GM04503 (cell line): ENCODE data around the gene CHMP4B.

Experiments used
- DNase-seq: peaks from one replicate; pipeline ENCODE4 v3.0.0-alpha.2; 2012; ENCODE audit warnings: low read depth

CHMP4B gene

DNA sequence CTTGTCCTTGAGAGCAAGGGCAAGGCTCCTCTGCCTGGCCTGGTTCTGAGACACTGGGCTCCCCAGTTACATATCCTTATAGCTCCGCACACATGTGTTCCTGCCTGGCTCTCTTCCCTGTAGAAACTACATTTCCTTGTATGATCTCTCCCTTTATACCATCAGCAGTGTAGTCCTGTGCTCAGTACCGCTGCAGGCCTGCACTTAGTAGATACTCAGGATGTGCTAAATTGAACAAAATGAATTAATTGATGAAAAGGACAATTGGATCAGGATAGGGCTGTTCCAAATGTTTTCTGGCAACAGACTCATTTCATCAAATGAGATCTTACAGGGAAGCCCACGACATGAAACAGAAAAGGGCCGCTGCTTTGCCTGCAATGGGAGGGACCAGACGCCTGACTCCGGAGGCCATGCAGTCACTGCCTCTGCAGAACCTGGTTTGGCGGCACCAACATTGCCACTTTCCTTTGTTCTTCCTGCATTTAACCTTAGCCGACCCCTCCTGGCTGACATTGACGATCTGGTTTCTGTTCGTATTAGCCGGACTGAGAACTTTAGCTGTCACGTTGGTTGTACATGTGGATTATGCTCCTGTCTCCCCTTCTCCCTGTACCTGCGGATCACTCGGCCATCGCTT lies 53.3 kb downstream of the CHMP4B start:
- no peak for DNase-seq

DNA sequence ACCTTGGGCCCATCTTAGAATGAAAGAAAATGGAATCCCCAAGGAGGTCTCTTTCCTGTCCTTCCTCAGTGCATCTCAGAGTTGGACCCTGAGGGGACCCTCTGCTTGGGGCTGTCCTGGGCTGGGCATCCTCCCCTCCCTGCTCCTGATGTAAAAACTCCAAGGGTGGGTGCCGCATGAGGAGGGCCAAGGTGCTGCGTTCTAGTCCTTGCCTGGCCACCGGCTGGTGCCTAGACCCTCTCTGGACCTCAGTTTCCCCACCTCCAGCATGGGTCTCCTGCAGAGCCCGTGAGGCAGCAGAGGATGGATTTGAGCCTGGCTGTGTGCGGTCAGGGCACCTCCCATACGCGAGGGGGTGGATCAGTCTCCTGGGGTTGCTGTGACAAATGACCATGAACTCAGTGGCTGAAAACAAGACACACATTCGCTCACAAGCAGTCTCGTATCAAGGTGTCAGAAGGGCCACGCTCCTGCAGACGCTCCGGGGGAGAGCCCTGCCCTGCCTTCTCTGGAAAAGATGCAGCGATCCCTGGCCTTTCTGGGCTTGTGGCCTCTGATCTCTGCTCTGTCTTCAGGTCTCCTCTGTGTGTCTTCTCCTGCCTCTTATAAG lies 54.7 kb downstream of the CHMP4B start:
- DNase-seq = no peak

DNA sequence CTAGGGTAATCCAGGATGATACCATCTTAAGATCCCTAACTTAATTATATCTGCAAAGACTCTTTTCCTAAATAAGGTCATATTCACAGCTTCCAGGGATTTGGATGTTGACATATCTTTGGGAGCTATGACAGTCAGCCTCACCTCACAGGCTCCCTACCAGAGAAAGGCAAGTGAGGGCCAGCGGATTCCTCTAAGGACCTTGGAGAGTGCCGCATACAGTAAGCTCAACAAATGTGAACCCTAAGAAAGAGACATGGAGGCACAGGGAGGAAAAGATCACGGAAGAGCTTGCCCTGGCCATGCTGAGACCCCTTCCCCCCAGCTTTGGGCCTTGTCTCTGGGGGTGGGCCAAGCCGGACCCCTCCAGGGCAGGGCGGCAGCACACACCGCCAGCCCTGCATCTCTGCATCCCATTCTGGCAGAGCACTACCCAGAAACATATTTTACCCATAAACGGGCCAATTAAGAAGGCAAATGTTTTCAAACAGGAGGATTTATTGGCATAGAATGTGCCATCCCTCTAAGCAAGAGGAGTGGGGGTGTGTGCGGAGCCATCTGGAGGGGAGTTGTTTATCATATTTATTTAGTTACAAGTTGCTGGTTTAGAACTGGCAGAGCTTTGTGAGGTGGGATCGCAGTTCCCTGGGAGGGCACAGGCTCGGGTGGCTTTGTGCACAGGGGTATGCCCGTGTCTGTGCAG lies 55.4 kb downstream of the CHMP4B start:
- no peak for DNase-seq

DNA sequence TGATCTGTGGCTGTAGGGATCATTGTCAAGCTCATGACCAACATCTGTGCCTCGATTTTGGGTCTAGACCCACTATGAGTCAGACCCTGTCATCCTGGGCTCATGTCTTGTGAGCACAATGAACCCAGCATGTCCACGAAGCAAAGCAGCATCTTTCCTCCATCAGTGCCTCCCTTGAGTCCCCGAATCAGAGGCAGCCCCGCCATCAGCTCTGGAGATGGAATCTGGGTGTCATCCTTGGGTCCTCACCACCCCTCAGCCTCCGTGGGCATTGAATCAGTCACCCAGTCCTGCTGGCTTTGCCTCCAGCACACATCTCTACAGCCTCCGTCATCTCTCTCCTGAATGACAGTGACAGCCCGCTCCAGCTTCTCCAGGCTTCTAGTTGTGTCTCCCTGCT lies 56.9 kb downstream of the CHMP4B start:
- no peak for DNase-seq

DNA sequence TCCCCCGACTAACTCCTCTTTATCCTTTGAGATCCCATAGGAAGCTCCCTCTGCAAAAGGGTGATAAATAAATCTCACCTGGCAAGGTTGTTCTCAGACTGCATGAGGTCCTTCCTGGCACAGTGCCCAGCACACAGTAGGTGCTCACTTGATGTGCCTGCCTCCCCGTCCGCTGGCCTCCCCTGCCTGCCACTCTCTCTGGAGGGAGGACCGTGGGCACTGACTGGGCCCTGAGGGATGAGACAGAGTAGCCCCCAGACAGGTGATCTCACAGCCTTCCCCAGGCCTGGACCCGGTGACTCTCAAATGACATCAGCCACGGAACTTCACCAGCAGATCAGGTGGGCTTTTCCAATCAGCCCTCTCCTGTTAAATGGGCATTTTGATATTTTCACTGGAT lies 57.4 kb downstream of the CHMP4B start:
- DNase-seq = no peak

DNA sequence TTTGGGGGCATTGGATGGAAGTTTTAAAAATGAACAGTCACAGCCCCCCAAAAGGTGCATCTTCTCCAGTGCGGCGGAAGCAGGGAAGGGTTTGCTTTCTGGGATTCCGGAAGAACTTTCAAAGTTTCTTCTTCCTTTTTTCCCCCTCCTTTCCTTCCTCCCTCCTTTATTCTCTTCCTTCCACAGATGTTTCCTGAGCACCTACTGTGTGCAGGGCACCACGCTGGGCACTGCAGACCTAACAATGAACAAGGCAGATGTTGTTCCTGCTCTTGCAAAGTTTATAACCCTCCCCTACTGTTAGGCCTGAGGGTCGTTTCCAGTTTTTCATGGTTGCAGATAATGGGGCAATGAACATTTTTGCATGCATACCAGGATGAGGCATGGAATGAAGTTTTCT lies 58.1 kb downstream of the CHMP4B start:
- DNase-seq = no peak

DNA sequence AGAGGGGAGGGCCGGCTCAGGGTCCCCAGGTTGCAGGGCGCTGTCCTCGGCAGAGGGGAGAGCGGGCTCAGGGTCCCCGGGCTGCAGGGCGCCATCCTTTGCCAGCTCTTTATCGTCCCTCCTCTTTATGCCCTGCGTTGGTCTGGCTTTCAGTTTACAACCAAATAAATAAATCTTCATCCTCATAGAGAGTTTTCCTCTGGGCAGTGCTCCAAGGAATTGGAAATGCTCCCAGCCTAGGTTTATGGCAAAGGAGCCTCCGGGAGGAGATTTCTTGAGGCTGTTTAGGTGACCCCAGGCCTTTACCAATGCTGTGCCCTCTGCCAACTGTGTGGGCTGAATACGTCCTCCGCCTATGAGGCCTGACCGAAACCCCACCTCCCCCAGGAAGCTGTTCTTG lies 60.2 kb downstream of the CHMP4B start:
- DNase-seq = no peak

DNA sequence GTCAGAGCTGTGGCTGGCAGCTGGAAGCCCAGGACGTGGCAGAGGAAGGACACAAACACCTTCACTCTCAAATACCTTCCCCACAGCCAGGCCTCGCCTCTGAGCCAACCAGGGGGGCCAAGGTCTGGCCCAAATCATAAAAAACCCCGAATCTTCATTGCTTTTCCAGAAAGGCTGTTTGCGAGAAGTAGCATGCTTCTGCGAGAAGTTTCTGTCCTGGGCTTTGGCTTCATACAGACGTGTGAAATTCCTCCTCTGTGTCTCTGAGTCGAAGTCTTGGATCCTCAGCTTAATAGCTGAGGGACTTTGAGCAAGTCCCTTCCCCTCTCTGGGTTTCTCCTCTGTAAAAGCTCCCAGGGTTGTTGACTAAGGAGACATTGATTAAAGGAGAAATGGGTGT lies 63.0 kb downstream of the CHMP4B start:
- no peak for DNase-seq

DNA sequence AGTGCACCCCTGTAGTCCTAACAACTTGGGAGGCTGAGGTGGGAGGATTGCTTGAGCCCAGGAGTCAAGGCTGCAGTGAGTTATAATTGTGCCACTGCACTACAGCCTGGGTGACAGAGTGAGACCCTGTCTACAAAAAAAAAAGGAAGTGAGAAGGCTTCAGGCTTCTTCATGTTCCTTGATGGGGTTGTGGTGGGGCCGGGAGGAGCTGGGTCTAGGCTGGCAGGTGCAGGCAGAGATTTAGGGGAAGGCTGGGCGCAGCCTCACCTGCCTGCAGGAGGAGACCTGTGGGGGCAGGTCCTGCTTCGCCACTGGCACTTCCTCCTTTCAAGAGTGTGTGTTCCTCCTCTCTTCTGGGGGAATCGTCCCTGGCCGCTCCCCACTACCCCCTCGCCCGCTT lies 63.9 kb downstream of the CHMP4B start:
- DNase-seq = no peak

DNA sequence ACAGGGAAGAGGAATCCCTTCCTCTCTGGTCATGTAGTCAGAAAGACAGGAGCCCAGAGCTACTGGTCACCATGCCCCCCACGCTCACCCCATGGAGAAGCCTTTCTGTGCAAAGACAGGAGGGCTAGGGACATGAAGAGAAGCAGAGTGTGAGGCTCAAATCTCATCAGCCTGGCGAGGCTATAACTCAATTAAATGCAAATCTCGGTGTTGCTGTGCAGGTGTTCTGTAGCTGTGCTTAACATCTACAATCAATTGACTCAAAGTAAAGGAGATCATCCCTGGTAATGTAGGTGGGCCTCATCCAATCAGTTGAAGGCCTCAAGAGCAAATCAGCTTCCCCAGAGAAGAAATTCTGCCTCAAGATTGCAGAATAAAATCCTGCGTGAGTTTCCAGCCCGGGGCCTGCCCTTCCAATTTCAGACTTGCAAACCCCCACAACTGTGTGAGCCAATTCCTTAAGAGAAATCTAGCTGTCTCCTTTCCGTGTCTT lies 64.4 kb downstream of the CHMP4B start:
- no peak for DNase-seq

DNA sequence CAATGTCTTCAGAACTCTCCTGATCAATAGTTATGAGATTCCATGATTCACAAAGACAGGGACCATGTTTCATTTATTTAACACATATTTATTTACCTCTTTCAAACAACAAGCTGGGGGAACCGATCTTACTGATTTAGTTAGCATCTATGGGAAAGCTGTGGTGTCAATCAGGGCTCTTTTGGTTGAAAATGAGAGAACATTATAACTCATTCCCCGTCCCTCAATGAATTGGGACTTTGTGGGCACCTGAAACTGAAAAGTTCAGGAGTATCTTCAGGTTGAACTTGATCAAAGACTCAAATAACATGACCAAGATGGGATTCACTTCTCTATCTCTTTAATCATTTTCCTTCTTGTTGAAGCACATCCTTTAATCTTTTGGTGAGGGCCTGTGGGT lies 67.4 kb downstream of the CHMP4B start:
- no peak for DNase-seq

DNA sequence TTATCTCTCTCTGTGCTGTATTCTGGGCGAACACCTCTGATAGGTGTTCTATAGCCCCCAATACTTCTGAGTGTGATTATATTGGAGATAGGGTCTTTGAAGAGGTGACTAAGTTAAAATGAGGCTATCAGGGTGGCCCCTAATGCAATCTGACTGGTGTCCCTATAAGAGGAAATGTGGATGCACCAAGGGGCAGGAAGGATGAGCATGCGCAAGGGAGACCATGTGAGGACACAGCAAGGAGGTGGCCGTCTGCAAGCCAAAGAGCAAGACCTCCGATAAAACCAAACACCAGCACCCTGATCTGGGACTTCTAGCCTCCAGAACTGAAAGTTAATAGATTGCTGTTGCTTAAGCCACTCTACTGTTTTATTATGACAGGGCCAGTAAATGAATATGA lies 69.2 kb downstream of the CHMP4B start:
- no peak for DNase-seq

DNA sequence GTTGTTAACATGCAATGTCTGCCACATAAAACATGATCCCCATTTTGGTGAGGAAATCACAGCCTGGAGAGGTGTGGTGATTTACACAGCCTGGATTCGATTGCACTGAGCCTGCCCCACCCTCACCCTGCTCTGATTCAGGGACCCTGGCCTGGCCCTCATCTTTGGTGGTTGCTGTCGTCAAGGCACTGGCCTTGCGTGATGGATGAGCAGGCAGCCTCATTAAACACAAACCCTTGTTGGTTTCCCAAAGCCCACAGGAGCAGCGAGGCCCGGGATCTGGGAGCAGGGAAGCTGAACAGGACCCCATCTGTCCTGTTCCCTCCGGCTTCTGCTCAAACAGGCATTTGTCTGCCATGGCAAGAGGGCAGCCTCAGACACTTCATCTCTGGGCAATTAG lies 70.8 kb downstream of the CHMP4B start:
- DNase-seq = no peak

DNA sequence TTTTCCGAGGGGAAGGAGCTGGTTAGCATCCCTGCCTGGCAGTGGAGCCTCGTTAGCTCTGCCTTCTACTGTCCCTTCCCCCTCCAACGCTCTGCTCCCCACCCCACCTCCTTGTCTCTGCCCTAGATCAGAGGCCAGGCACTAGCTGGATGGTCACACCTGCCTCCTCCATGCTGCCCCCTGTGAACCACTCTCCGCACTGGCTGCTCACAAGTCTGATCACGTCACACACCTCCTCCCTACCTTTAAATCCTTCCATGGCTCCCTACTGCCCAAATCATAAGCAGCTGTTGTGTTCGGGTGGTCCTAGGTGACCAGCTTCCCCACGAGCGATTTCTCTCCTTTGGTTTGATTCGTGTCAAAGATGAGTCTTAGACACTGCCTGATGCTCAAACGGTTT lies 71.3 kb downstream of the CHMP4B start:
- no peak for DNase-seq

DNA sequence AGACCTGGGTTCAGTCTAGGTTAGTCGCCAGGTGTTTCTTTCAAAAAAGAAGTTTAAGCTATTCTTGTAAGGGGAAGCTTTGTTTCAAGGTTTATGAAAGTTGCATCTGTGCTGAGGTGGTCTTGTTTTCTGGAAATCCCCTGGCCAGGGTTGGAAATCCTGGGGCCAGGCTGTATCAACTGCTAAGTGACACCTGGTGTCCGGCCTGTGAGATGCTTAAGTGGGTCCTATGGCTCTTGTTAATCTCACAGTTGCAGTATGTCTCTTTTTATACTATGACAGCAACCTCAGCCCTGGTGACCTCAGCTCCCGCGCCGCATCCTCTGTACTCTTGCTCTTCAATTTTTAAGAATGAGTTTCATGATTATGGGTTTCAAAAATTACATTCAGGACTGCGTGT lies 72.0 kb downstream of the CHMP4B start:
- no peak for DNase-seq

DNA sequence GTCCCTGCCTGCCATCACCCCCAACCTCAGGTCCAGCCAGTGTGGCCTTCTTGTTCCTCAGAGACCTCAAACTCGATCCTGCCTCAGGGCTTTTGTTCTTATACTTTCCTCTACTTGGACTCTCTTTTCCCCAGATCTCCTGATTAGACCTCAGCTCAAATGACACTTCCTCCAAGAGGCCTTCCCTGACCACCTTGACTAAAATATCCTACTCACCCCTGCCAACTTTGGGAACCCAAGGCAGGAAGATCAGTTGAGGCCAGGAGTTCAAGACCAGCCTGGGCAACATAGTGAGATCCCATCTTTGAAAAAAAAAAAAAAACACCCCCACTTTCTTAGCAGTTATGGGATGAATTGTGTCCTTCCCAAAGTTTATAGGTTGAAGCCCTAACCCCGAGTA lies 73.5 kb downstream of the CHMP4B start:
- no peak for DNase-seq

DNA sequence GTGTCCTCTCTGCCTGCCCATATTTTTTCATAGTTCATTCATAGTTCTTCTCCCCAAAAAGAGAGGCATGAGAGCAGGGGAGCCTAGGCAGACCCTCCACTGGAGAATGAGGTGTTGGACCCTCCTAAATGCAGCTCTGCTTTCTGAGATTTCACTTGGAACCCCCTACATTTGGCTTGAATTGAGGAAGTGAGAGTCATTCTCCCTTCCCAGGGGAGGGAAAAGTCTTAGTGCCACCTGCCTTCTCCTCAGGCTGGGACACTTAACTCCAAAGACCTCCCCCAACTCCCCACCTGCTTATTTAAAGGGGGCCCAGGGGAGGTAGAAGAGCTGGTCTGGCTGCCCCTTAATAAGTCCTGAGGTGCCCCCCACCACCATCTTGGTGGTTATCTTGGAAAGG lies 78.2 kb downstream of the CHMP4B start:
- no peak for DNase-seq

DNA sequence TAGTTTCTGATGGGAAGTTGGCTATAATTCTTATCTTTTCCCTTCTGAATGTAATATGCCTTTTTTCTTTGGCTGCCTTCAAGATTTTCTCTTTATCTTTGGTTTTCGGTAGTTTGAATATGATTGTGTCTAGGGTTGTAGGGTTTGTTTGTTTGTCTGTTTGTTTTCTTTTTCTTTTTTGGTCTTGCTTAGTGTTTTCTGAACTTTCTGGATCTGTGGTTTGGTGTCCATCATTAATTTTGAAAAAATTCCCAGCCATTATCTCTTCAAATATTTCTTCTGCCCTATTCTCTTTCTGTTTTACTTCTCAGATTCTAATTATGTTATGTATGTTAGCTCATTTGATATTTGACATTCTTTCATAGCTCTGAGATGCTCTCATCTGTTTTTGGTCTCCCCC lies 79.4 kb downstream of the CHMP4B start:
- DNase-seq = no peak

DNA sequence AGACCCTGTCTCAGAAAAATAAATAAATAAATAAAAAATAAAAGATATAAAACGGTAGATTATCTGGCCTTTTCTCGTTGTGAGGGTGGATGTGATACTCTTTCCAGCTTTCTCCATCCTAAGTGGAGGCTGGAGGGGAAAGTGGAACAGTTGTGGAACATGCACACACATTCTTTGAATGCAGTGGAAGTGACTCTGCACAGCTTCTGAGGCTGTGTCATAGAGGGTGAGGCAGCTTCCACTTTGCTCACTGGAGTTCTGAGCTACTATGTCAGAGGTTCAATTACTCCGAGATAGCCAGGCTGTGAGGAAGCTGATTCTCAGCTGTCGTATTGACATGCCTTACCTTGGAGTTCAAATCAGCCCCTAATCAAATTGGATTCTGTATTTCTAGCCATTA lies 82.2 kb downstream of the CHMP4B start:
- peak; percentile 70 for DNase-seq

DNA sequence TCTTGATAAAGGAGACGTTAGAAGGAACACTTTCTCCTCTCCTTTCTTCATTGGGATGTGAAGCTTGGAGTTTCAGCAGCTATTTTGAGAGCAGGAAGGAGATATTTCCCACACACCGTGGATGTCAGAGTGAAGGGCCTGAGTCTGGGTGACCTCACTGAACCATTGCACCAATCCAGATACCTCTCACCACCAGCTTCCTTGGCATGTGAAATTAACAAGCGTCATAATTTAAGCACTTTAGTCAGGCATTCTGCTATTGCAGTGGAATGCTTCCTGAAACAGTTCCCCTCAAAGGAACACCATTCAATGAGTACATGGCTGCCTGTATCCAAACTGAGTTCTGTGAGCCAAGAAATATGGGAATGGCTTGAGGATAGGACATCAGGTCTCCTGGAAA lies 83.7 kb downstream of the CHMP4B start:
- DNase-seq = peak; percentile 59

DNA sequence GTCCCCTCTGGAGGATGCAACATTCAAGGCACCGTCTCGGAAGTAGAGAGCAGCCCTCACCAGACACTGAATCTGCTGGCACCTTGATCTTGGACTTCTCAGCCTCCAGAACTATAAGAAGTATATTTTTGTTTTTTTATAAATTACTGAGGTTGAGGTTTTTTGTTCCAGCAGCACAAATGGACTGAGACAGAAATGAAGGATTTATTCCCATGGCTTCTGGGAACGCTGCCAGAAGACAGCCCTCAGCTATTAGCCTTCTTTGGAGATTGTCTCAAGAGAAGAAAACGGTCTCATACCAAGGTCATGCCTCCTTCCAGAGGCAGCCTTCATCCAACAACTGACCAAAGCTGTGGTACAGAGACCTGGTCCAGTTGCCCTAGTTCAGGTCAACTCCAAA lies 85.4 kb downstream of the CHMP4B start:
- peak; percentile 27 for DNase-seq

DNA sequence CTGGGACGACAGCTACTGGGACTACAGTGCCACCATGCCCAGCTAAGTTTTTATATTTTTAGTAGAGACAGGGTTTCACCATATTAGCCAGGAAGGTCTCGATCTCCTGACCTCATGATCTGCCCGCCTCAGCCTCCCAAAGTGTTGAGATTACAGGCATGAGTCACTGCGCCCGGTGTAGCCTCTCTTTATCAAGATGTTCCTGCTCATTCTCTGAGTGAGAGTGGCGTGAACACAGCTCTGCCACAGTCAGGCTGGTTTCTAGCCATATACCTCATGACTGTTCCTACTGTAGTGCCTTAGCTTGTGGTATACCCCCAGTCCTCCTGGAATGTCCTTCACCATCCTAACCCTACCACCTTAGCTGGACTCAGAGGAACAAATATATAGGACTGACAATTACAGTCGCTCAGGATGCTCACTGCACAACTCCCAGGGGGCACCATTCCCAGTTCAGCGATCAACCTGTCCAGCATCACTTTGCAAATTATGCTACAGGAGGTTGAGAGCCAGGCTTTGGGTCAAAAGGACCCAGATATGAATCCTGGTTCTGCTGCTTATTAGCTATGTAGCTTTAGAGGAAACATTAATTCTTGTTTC lies 86.3 kb downstream of the CHMP4B start:
- DNase-seq = no peak

DNA sequence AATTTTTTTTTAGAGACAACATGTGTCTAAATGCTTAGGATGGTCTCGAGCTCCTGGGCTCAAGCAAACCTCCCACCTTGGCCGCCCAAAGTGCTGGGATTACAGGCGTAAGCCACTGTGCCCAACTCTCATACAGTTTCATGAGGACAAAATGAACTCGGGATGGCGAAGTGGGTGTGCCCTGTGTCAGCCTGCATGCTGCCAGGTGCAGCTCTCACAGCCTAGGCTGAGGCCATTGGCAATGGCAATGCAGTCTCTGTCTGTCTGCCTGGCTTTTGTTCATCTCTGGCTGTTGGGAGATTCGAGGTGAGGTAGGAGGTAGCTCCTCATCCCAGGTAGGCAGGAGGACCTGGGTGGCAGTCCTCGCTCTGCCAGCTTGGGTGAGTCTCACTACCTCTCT lies 88.0 kb downstream of the CHMP4B start:
- DNase-seq = no peak
